H9 (cell line): ENCODE measurements around the gene PTBP3. TPM values are rescaled to one million over a fixed set of nuclear protein-coding genes. Genes with fewer than 3 reads are reported as not detected.
A peak's percentile ranks its signal among the peaks of the same experiment; 100 is the strongest.

ENCODE experiments used
- DNase-seq: peaks from one replicate; pipeline ENCODE4 v3.0.0-alpha.2; 2017
- H2AFZ ChIP-seq: one replicate; pipeline ENCODE4 v1.6.1; 2013; ENCODE audit warnings: mild to moderate bottlenecking, low read length, control low read depth, moderate library complexity
- H2AK5ac ChIP-seq: 2 replicates; pipeline ENCODE4 v1.6.1; 2013; ENCODE audit warnings: low read length, control low read depth, mixed read lengths; ENCODE audit not compliant: insufficient read length
- H2BK120ac ChIP-seq: one replicate; pipeline ENCODE4 v1.6.1; 2013; ENCODE audit warnings: low read depth, mild to moderate bottlenecking, low read length, control low read depth, inconsistent platforms; ENCODE audit not compliant: poor library complexity, severe bottlenecking
- H2BK12ac ChIP-seq: 2 replicates; pipeline ENCODE4 v1.6.1; 2013; ENCODE audit warnings: low read length, control low read depth, mixed read lengths, low read depth; ENCODE audit not compliant: insufficient read length
- H2BK15ac ChIP-seq: 2 replicates; pipeline ENCODE4 v1.6.1; 2013; ENCODE audit warnings: low read depth, low read length, control low read depth
- H2BK20ac ChIP-seq: one replicate; pipeline ENCODE4 v1.6.1; 2013; ENCODE audit warnings: low read depth, mild to moderate bottlenecking, low read length, control low read depth, inconsistent platforms; ENCODE audit not compliant: poor library complexity, severe bottlenecking
- H2BK5ac ChIP-seq: 2 replicates; pipeline ENCODE4 v1.6.1; 2013; ENCODE audit warnings: low read length, control low read depth, mixed read lengths; ENCODE audit not compliant: insufficient read length
- H3K14ac ChIP-seq: 2 replicates; pipeline ENCODE4 v1.6.1; 2013; ENCODE audit warnings: low read length, control low read depth; ENCODE audit not compliant: insufficient read depth
- H3K18ac ChIP-seq: 2 replicates; pipeline ENCODE4 v1.6.1; 2013; ENCODE audit warnings: low read depth, mild to moderate bottlenecking, mixed read lengths, low read length, control low read depth; ENCODE audit not compliant: insufficient read length
- H3K23ac ChIP-seq: 2 replicates; pipeline ENCODE4 v1.6.1; 2013; ENCODE audit warnings: low read length, control low read depth, mixed read lengths, low read depth; ENCODE audit not compliant: insufficient read length
- H3K23me2 ChIP-seq: 2 replicates; pipeline ENCODE4 v1.6.1; 2013; ENCODE audit warnings: low read depth, mild to moderate bottlenecking, mixed read lengths, low read length, control low read depth; ENCODE audit not compliant: insufficient read length, poor library complexity, severe bottlenecking
- H3K27ac ChIP-seq: 2 replicates; pipeline ENCODE4 v1.5.1; 2013; ENCODE audit warnings: low read length, control low read depth, mixed read lengths, low read depth; ENCODE audit not compliant: insufficient read length
- H3K27me3 ChIP-seq: 2 replicates; pipeline ENCODE4 v1.6.1; 2013; ENCODE audit warnings: low read length, control low read depth, inconsistent platforms; ENCODE audit not compliant: insufficient read depth
- H3K4ac ChIP-seq: 2 replicates; pipeline ENCODE4 v1.6.1; 2013; ENCODE audit warnings: low read depth, mild to moderate bottlenecking, control low read depth, inconsistent platforms, low read length, moderate library complexity
- H3K4me1 ChIP-seq: 2 replicates; pipeline ENCODE4 v1.6.1; 2013; ENCODE audit warnings: low read length, control low read depth, inconsistent platforms; ENCODE audit not compliant: insufficient read depth
- H3K4me2 ChIP-seq: 2 replicates; pipeline ENCODE4 v1.6.1; 2013; ENCODE audit warnings: low read length, control low read depth, mixed read lengths; ENCODE audit not compliant: insufficient read length, insufficient read depth
- H3K56ac ChIP-seq: 2 replicates; pipeline ENCODE4 v1.6.1; 2013; ENCODE audit warnings: low read depth, mild to moderate bottlenecking, mixed read lengths, low read length, control low read depth; ENCODE audit not compliant: insufficient read length
- H3K79me1 ChIP-seq: 2 replicates; pipeline ENCODE4 v1.6.1; 2013; ENCODE audit warnings: low read depth, mild to moderate bottlenecking, moderate library complexity, low read length, control low read depth, inconsistent platforms; ENCODE audit not compliant: insufficient read depth, poor library complexity, severe bottlenecking
- H3K79me2 ChIP-seq: 2 replicates; pipeline ENCODE4 v1.6.1; 2013; ENCODE audit warnings: low read length, control low read depth, inconsistent platforms; ENCODE audit not compliant: insufficient read depth
- H3K9ac ChIP-seq: 2 replicates; pipeline ENCODE4 v1.6.1; 2013; ENCODE audit warnings: low read length, control low read depth, mixed read lengths; ENCODE audit not compliant: insufficient read length; ENCODE audit errors: extremely low read depth
- H3K9me3 ChIP-seq: one replicate; pipeline ENCODE4 v1.6.1; 2013; ENCODE audit warnings: low read depth, low read length, inconsistent platforms; ENCODE audit not compliant: control insufficient read depth
- H3T11ph ChIP-seq: one replicate; pipeline ENCODE4 v1.6.1; 2013; ENCODE audit warnings: mild to moderate bottlenecking, low read length, control low read depth, inconsistent platforms
- H4K20me1 ChIP-seq: one replicate; pipeline ENCODE4 v1.6.1; 2013; ENCODE audit not compliant: control insufficient read depth, insufficient read length, insufficient read depth
- H4K5ac ChIP-seq: 2 replicates; pipeline ENCODE4 v1.6.1; 2013; ENCODE audit warnings: low read depth, mild to moderate bottlenecking, mixed read lengths, low read length, control low read depth; ENCODE audit not compliant: insufficient read length
- H4K8ac ChIP-seq: replicated peaks from 2 replicates; pipeline ENCODE4 v1.6.1; 2013; ENCODE audit warnings: low read length, control low read depth, mixed read lengths, low read depth; ENCODE audit not compliant: insufficient read length
- H4K91ac ChIP-seq: 2 replicates; pipeline ENCODE4 v1.6.1; 2013; ENCODE audit warnings: low read depth, mild to moderate bottlenecking, moderate library complexity, mixed read lengths, low read length, control low read depth; ENCODE audit not compliant: insufficient read length
- H3K27ac Mint-ChIP-seq, 3 experiments: 2 replicates in 2 of 3; 3 replicates in 1 of 3; pipeline ENCODE4 v1.8.0; 2020 to 2021; ENCODE audit warnings: mixed read lengths in 3 of 3, mild to moderate bottlenecking in 1 of 3, moderate library complexity in 1 of 3
- H3K27me3 Mint-ChIP-seq: 2 replicates; pipeline ENCODE4 v1.8.0; 2021; ENCODE audit warnings: low read depth, mild to moderate bottlenecking, moderate library complexity, mixed read lengths
- H3K36me3 Mint-ChIP-seq, 3 experiments: 2 replicates in 2 of 3; 3 replicates in 1 of 3; pipeline ENCODE4 v1.8.0; 2020 to 2021; ENCODE audit warnings: low read depth in 3 of 3, mixed read lengths in 3 of 3; ENCODE audit not compliant: insufficient read depth in 1 of 3
- H3K4me1 Mint-ChIP-seq, 2 experiments: 2 replicates each; pipeline ENCODE4 v1.8.0; 2020; ENCODE audit warnings: mixed read lengths in 2 of 2
- H3K4me3 Mint-ChIP-seq, 2 experiments: 2 replicates in 1 of 2; 3 replicates in 1 of 2; pipeline ENCODE4 v1.8.0; 2020 to 2021; ENCODE audit warnings: mild to moderate bottlenecking in 2 of 2, mixed read lengths in 2 of 2, moderate library complexity in 1 of 2
- H3K9me3 Mint-ChIP-seq, 2 experiments: 2 replicates in 1 of 2; 3 replicates in 1 of 2; pipeline ENCODE4 v1.8.0; 2020; ENCODE audit warnings: mild to moderate bottlenecking in 2 of 2, mixed read lengths in 2 of 2, moderate library complexity in 1 of 2
- CTCF ChIP-seq: fragments of 200-600 bp; sonication (generic); conservative IDR thresholded peaks from 3 replicates; pipeline ENCODE4 v1.8.0; 2021; ENCODE audit warnings: antibody characterized with exemption, mild to moderate bottlenecking
- WGBS: extraction: QIAGEN DNeasy Blood & Tissue Kit; methylation state at CpG from one replicate; pipeline ENCODE4 v1.1.7; 2013; ENCODE audit warnings: missing lambda C conversion rate, low lambda C conversion rate, mixed read lengths; ENCODE audit not compliant: insufficient read length; ENCODE audit errors: extremely low coverage; 5-methylcytosine and 5-hydroxymethylcytosine counted together
- total RNA-seq: library from RNA; stranded (reverse); gene quantifications from 2 replicates; pipeline ENCODE4 v1.2.1, GENCODE V29; 2021

The PTBP3 gene
- total RNA-seq, 1 experiment from 2014 or later, result 89.5 TPM

GRCh38 chr9:112323378-112323854, 10.0 kb downstream of the PTBP3 start:
- H3K79me2 ChIP-seq, result peaks cover 48% of the 10 kb centered on the region
- H3T11ph ChIP-seq, result no peak overlapping the region
- no peak overlapping the region for H4K5ac ChIP-seq
- Mint-ChIP-seq H3K4me1 (peaks cover 31 to 45% of the 10 kb centered on the region in 2 experiments), H3K27ac (peak overlapping the region in 1 of 3 experiments; percentile 78; a peak in 2 of 7 replicates), H3K36me3 (peaks cover 0 to 4% (median 3%) of the 10 kb centered on the region in 3 experiments; a peak in 3 of 7 replicates), H3K27me3 (no peaks in the 10 kb centered on the region), H3K9me3 (no peaks in the 10 kb centered on the region; a peak in 1 of 5 replicates), H3K4me3 (no peak overlapping the region)
- no peak overlapping the region for H3K56ac ChIP-seq
- no peak for TF ChIP-seq CTCF
- peaks cover 11% of the 10 kb centered on the region for H3K79me1 ChIP-seq
- no peak overlapping the region for H3K4ac ChIP-seq
- no peak for DNase-seq
- no peak overlapping the region for H3K18ac ChIP-seq
- no peak overlapping the region for H2BK12ac ChIP-seq
- H2BK5ac ChIP-seq, result no peak overlapping the region
- H2BK120ac ChIP-seq, result no peak overlapping the region
- H3K27ac ChIP-seq, result no peak overlapping the region
- H3K4me1 ChIP-seq, result peaks cover 2% of the 10 kb centered on the region; the same call in 1 of the 2 replicates
- no peak overlapping the region for H2BK20ac ChIP-seq
- H4K20me1 ChIP-seq, result no peaks in the 10 kb centered on the region
- no peak overlapping the region for H4K8ac ChIP-seq
- H3K23me2 ChIP-seq, result no peaks in the 10 kb centered on the region
- H2AK5ac ChIP-seq, result no peak overlapping the region
- no peak overlapping the region for H3K14ac ChIP-seq
- H3K9me3 ChIP-seq, result no peaks in the 10 kb centered on the region
- no peak overlapping the region for H2BK15ac ChIP-seq
- H3K9ac ChIP-seq, result no peak overlapping the region
- H3K4me2 ChIP-seq, result no peak overlapping the region
- no peak overlapping the region for H4K91ac ChIP-seq
- no peaks in the 10 kb centered on the region for H3K27me3 ChIP-seq
- no peak overlapping the region for H3K23ac ChIP-seq
- no CpG with 5 or more reads among the region's 3 CpGs for WGBS
- H2AFZ ChIP-seq, result no peak overlapping the region
